ENCODE data around the gene FGF12.

FGF12 gene

DNA sequence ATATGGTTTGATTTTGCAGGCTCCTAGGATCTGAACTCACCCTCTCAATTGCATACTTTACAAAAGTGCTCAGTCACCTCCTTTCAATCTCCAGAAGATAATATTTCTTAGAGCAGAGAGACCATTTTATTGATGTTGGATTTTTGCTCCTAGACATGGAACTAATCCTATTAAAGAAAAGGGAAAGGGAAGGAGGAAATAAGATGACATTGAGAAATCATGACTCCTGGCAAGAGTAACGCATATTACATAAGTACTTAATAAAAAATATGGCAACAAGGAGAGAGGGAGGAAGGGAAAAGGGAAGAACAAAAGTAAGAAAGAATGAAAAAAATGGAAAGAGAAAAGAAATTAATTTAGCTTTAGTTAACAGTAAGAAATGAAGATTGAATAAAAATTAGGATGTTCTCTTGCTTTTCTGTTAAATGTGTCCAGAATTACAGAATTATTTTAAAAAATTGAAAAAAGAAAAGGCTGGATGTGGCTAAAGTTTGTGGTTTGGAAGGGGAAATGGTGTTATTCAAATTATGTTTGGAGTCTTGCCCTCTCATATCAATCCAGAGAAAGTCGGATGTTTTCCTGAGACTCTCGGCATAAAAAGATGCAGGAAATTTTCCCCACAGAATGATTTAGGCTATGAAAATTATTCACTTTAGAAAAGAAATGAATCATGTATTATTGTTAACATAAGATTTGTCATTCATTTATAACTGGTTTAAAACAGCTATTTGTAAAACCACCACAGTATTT lies 474.0 kb downstream of the FGF12 start:
- no peak for DNase-seq

DNA sequence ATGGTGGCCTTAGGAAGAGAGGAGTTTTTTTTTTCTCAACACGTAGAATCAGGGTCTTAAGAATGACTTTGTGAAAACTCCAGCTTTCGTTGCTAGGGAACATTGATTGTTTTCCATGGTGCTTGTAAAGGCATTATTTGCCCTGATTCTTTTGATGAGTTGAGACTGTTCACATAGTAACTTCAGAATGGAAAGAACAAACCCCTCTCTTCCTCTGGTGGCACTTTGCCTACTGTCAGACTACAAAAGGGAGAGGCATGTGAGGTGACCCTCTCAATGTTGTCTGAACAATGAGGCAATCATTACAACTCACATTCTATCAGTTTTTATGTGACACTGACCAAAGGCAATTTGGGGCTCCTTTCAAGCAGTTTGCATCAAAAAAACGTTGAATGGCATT lies 477.8 kb downstream of the FGF12 start:
- DNase-seq = no peak

DNA sequence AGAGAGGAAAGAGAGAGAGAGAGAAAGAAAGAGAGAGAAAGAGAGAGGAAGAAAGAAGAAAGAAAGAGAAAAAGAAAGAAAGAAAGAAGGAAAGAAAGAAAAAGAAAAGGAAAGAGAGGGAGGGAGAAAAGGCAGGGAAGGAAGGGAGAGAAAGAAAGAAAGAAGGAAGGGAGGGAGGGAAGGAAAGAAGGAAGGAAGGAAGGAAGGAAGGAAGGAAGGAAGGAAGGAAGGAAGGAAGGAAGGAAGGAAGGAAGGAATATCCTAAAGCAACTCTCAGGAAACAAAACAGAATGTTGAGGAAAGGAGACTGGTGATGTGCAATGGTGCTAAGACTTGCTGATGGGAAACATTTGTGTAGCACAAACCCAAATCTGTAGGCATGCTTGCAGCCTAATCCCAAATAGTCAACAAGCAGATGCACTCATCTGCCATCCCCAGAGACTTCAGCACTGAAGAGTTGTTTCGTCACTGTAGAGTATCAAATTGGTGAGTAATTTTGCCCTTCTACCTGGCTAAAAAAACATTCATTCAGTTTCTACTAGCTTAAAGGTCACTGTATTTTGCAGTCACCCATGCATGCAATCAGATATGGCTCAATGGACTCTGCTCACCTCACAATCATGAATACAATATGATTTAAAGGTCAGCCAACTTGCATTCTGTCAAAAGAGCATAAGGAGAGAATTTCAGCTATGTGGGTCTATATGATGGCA lies 480.3 kb downstream of the FGF12 start:
- DNase-seq = peak in 1 of 2 experiments; percentile 18

DNA sequence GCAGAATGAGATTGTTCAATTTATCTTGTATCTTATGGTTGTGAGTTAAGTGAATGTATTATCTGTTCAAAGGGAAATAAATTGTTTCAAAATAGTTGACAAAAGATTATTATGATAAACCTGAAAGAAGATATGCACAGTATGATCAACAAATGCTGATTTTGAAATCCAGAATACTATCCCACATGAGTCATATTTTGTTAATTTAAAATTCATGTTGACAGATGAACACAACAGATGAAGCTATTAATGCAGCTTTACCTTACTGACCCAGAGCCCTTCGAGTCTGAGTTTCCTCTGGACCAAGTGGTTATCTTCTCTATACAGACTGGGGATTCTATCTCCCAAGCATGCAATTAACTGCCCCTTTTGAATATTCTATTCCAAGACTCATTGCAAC lies 482.8 kb downstream of the FGF12 start:
- DNase-seq = no peak

DNA sequence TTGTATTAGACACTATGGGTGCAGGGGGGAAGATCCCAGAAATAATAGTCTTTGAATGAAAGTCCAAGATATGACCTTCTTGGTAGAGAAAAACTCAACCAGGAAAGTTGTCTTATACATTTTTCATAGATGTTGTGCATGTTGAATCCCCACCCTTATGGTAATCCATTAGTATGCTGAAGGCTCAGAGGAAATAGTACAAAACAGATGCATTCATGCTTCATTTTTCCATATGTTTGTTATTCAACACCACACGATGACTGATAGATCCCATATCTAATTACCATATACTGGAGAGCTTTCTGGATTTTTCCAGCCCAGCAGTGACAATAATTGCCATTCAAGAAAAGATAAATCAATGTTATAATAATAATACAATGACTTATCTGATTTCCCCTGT lies 487.4 kb downstream of the FGF12 start:
- no peak for DNase-seq

DNA sequence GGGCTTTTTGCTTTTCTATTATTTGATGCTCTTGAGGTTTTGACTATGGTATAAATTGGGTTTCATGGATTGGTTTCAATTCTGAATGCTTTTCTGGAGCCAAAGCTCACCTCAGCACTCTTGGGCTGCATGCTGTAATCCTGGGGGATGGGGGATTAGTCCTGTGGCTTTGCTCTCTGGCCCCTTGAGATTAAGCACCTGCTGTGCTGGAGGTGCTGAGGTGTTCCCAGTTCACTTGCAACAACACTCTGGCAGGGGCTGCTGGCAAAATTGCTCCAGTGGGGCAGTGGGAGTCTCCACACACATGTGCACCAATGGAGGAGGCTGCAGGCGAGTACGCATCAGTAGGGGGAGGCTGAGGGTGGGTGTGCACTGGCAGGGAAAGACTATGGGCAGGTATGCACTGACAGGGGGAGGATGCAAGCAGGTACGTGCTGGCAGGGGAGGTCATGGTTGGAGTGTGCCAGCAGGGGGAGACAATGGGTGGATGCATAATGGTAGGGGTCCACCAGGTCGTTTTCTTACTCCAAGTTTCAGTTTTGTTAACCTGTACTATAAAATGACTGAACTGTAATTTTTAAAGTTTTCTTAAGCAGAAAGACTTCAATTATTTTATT lies 489.2 kb downstream of the FGF12 start:
- no peak for DNase-seq

DNA sequence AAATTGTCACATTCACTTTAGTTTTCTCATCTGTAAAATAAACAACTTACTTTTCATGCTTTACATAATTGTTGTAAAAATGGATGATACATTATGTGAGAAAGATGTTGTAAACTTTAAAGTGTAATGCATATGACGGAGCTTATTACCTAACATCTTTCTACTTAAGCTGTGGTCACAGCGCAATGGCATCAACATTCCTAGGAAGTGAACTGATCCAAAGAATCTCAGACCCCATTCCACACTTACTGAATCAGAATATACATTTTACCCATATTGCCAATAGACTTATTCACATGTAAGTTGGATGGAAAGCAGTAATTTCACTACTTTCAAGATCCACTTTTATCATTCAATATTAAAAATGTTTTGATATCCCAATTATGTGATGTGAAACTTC lies 497.5 kb downstream of the FGF12 start:
- no peak for DNase-seq

DNA sequence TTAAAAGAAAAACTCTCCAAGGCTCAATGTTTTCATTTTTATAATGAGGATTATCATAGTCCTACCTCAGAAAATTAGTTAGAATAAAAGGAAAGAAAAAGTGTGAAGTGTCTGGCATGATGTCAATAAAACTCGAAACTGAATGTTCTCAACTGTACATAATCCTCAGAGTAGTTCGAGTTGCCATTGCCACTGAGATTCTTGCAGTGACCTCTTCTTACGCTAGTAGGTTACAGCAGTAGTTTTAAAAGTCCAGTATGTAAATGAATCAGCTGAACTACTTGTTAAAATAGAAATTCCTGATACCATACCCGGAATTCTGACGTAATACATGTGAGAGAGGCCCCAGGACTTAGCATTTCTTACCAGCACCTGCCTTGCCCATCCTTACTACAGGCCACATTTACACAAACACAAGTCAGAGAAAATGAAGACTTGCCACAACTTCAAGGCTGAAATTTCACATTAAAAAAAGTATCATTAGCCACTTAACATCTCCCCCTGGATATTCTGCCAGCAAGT lies 502.6 kb downstream of the FGF12 start:
- DNase-seq = no peak

DNA sequence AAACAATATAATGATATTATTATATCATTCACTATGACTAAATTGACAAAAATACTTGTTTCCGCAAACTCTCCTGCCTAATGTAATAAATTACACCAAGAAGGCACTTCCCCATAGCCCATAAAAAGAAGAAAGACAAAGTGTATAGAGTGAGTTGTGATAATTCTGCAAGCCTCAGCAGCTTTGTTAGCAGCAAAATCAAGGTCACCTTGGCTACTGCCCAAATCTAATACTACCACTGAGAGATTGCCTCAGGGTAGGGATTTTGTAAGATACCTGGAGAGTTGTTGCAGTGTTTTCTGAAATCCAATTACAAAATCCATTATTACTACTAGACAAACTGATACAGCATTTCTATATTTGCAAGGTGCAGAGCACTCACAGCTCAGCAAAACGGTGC lies 503.5 kb downstream of the FGF12 start:
- DNase-seq = peak in 1 of 2 experiments; percentile 29

DNA sequence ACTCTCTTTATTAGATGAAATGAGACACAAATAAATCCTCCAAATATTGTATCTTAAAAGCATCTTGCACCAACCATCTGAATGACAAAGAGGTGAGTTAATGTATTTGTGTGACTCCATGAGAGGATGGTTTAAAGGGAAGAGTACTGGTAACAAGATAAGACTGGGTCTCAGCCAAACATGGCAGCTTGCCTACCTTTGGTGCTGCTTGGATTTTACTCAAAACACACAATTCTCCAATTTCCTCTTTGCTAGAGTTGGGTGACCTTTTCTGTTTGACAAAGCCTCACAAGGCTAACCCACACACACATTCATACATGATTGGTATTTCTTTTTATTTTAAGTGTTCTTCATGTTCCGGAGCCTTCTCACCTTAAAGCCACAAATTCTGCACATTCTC lies 506.4 kb downstream of the FGF12 start:
- no peak for DNase-seq

DNA sequence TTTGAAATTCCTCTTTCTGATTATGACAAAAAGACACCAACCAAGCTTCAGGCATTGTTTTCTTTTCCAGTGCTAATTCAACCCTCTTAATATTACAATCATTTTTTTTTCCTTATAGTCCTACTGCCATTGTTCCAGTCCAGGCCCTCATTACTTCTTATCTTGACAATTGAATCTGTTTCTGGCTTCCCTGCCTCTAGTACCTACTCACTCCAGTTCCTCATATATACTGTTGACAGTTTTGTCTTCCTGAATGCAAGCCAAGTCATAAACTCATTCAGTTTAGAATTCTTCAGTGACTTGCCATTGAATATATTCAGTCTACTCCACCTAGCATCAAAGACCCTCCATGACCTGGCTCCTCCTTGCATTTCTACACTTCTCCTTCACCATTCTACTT lies 507.4 kb downstream of the FGF12 start:
- no peak for DNase-seq

DNA sequence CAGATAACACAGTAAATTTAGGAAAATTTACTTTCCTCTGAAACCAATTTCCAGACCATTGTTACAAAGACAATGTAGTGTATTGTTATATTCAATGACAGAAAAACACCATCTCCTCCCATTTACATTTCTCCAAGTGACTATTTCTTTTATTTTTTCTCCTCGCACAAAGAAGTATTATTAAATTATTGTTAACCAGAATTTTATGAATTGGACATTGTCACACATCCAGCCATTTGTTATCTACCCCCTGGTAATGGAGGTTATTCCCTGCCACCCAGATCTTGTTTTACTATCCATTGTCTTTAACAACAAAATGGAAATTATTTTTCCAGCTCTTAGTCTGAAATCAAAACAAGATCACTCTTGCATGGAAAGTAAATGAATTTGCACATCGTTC lies 511.3 kb downstream of the FGF12 start:
- peak in 1 of 2 experiments; percentile 52 for DNase-seq

DNA sequence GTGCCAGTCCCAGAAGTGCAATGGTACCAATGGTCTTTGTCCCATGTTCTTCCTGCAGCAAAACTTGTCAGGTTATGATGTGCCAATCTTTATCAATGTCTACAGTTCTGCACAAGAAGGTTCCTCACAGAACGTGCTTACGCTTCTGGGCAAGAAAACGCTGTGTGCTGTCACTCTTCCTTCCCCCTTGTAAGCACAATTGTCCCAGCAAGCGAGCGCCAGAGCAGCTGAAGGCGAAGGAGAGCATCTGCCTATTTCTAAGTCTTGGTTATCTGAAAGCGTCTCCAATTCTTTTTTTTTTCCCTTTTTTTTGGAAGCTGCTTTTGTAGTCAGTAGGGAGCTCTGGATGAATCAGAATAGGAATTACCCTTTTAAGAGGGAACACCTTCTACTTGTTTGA lies 514.4 kb downstream of the FGF12 start:
- DNase-seq = no peak

DNA sequence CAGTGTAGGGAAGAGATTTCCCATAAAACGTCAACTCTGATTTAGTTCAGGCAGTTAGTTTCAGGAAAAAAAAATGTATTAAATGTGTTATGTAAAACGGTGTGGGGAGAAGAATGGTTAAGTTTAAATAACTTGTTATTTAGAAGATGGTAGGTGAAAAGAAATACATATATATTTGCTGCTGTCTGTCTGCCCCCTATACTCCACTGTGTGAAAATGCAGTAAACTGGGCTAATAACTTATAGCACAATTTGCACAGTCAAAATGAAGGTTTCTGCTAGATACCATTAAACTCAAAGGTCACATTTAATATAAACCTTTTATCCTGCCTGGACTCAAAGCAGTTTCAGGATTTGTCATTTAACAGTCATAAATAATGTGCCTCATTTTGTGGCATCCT lies 515.0 kb downstream of the FGF12 start:
- DNase-seq = no peak

DNA sequence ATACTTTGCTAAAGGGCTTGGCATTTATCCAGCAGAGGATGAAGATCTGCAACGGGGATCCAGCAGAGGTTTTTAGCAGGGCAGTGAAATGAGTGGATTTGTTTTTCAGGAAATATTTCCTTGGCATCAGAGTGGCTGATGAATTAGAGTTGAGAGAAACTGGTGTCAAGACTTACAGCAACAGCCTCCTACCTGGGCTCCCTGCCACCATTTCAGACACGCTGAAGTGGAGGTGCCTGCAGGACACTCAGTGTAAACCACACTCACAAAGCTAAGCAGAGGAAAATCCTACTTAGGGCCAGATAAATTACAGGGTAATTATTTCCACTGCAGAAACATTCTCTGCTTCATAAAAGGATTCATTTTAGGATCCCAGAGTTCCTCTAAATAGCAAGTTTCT lies 519.7 kb downstream of the FGF12 start:
- no peak for DNase-seq

DNA sequence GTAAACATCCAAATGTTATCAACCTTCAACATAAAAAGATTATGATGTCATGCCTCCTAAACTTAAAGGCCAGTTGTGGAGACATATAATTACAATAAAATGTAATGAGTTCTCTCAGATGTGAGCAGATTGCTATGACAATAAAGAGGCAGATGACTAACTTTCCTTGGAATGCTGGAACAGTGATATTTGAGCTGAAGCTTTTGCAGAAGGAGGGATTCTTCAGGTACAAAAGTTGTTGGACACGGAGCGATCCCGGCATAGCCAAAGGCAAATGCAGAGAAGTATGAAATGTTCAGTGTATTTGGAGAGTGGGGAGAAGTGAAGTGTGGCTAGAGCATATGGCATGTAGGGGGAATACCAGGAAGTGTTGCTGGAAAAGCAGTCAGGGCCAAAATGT lies 520.1 kb downstream of the FGF12 start:
- DNase-seq = no peak

DNA sequence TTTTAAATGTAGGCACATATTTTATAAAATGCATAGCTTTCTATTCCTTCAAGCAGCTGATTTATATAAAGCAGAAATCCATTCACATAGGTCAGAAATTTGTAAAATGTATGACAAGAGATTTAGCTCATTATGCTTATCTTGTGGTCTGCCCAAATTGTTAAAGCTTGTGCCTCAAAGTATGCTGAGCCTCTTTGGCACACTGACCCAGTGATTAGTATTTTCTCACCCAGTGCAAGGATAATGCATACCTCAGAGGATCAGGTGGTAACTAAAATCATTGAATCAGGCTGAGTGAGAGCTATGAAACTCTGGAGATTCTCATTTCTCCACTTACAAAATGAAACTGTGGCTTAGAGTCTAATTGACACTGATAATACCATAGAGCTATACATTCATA lies 533.3 kb downstream of the FGF12 start:
- no peak for DNase-seq

DNA sequence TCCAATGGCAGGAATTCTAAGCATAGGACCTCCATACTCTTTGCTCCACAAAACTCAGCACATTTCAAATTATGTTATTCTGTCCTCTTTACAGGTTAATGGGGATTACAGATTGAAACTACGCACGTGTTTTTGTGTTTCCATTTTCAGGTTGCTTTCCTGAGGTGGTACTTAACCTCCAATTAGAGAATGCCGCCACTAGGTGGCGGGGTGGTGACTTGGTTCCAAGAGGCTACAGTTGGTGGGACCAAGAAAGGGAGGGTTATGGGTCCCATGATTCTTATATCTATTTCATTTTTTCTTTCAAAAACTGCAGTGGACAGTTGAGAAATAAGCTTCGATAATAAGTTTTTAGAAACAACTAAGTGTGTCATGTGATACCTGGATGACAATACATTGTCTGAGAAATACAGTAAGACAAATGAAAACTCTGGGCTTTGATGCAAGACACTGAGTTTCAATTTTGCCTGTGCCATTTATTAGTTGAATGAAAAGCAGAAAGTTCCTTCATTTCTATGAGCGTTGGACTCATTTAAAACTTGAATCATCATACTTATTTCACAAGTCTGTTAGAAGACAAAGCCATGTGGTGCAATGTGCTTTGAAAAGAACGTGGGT lies 539.0 kb downstream of the FGF12 start:
- peak in 1 of 2 experiments; percentile 67 for DNase-seq

DNA sequence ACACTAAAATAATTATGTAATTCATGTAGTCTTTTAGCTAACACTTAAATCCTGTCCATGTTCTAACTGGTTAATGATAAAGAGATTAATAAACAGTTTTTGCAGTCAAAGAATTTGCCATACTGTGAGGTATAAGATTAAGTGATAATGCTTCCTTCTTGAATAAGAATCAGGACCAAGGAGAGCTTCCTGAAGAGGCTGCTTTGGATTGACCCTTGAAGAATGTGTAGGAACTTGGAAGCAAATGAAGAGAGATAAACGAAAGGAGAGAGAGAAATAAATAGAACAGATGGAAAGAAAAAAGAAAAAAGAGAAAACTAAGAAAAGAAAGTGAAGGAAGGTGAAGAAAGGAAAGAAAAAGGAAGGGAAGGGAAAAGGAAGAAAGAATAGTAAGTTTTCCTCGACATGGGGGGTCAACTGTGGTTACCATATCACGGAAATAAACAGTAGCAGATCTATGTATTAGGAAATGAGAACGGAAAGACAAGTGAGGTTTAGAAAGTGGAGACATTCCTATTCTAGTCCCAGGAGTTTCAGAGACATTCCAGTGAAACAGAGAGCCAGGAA lies 539.8 kb downstream of the FGF12 start:
- no peak for DNase-seq

DNA sequence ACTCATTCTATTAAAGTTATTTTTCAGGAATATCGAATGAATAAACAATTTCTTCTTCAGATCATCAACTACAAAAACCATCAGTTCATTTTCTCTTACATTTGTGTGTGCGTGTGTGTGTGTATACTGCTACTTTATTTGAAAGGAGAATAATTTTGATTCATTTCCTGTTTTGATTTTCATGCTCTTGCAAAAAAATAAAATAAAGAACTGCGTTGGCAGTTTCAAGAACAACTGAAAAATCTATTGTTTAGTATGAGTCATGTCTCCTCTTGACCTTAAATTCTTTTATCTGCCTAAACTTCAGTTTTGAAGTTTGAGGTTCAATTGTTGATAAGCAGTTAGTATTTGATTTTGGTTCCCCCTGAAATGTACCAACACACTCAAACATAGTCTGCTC lies 540.8 kb downstream of the FGF12 start:
- no peak for DNase-seq

DNA sequence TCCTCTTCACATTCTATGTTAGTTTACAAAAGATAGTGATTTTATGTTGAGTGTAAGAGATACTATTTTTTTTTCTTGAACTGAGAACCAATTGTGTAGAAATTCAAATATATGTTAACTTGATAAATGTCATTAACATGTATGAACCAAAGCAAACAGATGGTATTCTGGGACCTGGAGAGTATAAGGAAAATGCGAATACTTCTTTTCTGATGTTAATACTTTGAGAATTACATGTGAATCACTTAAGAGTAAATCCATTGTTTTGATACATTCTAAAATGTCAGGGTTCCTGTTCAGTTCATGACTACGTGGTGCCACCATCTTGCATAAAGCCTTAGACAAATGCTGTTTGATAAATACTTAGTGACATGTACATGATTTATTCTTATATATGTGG lies 541.3 kb downstream of the FGF12 start:
- DNase-seq = peak in 1 of 2 experiments; percentile 6

DNA sequence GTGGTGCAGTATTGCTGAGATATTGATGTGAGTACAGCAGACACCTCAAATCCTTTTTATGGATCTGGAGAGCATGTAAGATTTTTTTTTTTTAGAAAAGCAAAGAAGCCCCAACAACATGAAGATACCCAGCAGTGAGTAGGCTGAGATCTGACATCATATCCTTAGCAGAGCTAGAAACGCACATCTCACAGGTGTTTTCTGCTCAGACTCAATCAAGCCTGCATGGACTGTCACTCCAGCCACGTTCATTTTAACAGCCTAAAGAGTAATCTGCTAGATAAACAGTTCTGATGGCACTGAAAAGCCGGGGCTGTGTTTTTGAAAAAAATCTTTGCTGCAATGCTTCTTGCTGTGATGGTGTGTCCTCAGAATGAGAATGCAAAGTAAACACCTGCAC lies 544.2 kb downstream of the FGF12 start:
- no peak for DNase-seq

DNA sequence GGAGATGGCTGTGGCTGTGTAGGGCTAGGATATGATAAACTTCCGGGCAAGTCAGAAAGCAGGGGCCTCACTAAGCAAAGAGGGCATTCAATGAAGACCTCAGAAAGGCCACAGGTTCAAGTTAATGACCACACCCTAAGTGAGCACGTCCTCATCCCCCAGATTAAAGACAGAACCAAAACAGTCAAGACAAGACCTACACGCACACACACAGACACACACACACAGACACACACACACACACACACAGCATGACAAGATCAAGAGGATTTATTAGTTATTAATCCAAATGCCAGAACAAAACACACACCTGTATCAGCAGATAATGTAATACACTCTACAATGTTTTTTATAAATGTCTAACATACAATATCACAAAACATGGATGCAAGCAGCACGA lies 546.2 kb downstream of the FGF12 start:
- DNase-seq = no peak

Data from NCI-H526 (cell line).